Panc1 (cell line): Measurements from ENCODE around the gene DNAAF8. TPM values are rescaled to one million over a fixed set of nuclear protein-coding genes. Genes with fewer than 3 reads are reported as not detected.
A peak's percentile ranks its signal among the peaks of the same experiment; 100 is the strongest.

ENCODE experiments used
- ATAC-seq: fragments of 200-7000 bp; cut with Tn5 transposase; 2 replicates; pipeline ENCODE4 v1.9.1; 2020; ENCODE audit warnings: mild to moderate bottlenecking, moderate library complexity
- BruUV-seq: library from RNA; stranded (reverse); fragments of 400-500 nt; replicated peaks from 2 replicates; lab custom pipeline; 2021; lab: Mats Ljungman, UMichigan
- CTCF ChIA-PET: fragments of 300-600 bp; sonication (Branson Sonifier 250); formaldehyde crosslinking; loops from one replicate; lab custom pipeline; 2022; ENCODE audit warnings: antibody characterized with exemption; lab: Charles Lee
- POLR2A ChIA-PET: fragments of 300-600 bp; sonication (Branson Sonifier 250); formaldehyde crosslinking; loops from one replicate; lab custom pipeline; 2022; ENCODE audit warnings: antibody characterized with exemption; lab: Charles Lee
- DNase-seq: peaks from one replicate; pipeline ENCODE4 v3.0.0-alpha.2; 2010; ENCODE audit warnings: low read depth, low spot score
- H3K27ac ChIP-seq: 2 replicates; pipeline ENCODE4 v1.5.1; 2011; ENCODE audit warnings: mild to moderate bottlenecking, low read length, inconsistent platforms
- H3K27me3 ChIP-seq: fragments of 200-500 bp; sonication (Bioruptor generic); 2 replicates; pipeline ENCODE4 v1.6.0; 2014; ENCODE audit warnings: low read length, inconsistent platforms; ENCODE audit not compliant: control insufficient read depth, insufficient read depth
- H3K36me3 ChIP-seq: fragments of 200-500 bp; sonication (Bioruptor generic); 2 replicates; pipeline ENCODE4 v1.5.1; 2014; ENCODE audit warnings: inconsistent platforms, mild to moderate bottlenecking, low read length, moderate library complexity; ENCODE audit not compliant: control insufficient read depth, insufficient read depth
- H3K4me1 ChIP-seq: 2 replicates; pipeline ENCODE4 v1.5.1; 2011; ENCODE audit warnings: inconsistent platforms, mild to moderate bottlenecking, low read length, moderate library complexity; ENCODE audit not compliant: control insufficient read depth, insufficient read depth
- H3K4me3 ChIP-seq, 2 experiments: 2 replicates each; pipeline ENCODE4 v1.5.1; 2011 to 2012; ENCODE audit warnings: low read depth in 2 of 2, low read length in 2 of 2, mild to moderate bottlenecking in 2 of 2, inconsistent platforms in 1 of 2, moderate library complexity in 1 of 2
- H3K9me3 ChIP-seq: fragments of 200-500 bp; sonication (Bioruptor generic); 2 replicates; pipeline ENCODE4 v1.5.1; 2014; ENCODE audit warnings: low read depth, mild to moderate bottlenecking, inconsistent platforms, low read length, moderate library complexity; ENCODE audit not compliant: control insufficient read depth, insufficient read depth
- POLR2AphosphoS5 ChIP-seq: IDR thresholded peaks from 2 replicates; pipeline ENCODE4 v1.6.1; 2012; ENCODE audit warnings: mild to moderate bottlenecking, low read depth, low read length, moderate library complexity
- SIN3A ChIP-seq: IDR thresholded peaks from 2 replicates; pipeline ENCODE4 v1.6.1; 2012; ENCODE audit warnings: low read depth, mild to moderate bottlenecking, low read length, moderate library complexity, borderline replicate concordance; ENCODE audit not compliant: insufficient read depth
- TCF7L2 ChIP-seq: IDR thresholded peaks from 2 replicates; pipeline ENCODE4 v1.6.1; 2011; ENCODE audit warnings: mild to moderate bottlenecking, low read depth, low read length, inconsistent platforms
- in situ Hi-C: cut with HindIII; loops from 2 replicates; pipeline ENCODE4 v1.10.0; 2016; ENCODE audit warnings: low sequenced_read_pairs, low pct_unique_long_range_greater_than_20kb
- intact Hi-C: fragments of 100-400 bp; cut with micrococcal nuclease; formaldehyde crosslinking; loops from one replicate; pipeline ENCODE4 v1.10.0; 2022; ENCODE audit not compliant: unreplicated experiment
- total RNA-seq: library from RNA; stranded (reverse); gene quantifications from one replicate; pipeline ENCODE4 v1.2.1, GENCODE V29; 2021; ENCODE audit not compliant: unreplicated experiment
- TF ChIP-seq, protein P1 (sequence below): fragments of 450-650 bp; IDR thresholded peaks from 2 replicates; pipeline ENCODE4 v1.5.1; 2017; ENCODE audit warnings: mild to moderate bottlenecking
- TF ChIP-seq, protein P2 (sequence below), 2 experiments: IDR thresholded peaks; 2 replicates each; pipeline ENCODE4 v1.6.1; 2011 to 2012; ENCODE audit warnings: low read depth in 2 of 2, control low read depth in 1 of 2, low read length in 1 of 2, mild to moderate bottlenecking in 1 of 2, moderate library complexity in 1 of 2; ENCODE audit not compliant: insufficient read depth in 1 of 2

The DNAAF8 gene
- total RNA-seq, 1 experiment from 2014 or later = 2.3 TPM

DNA sequence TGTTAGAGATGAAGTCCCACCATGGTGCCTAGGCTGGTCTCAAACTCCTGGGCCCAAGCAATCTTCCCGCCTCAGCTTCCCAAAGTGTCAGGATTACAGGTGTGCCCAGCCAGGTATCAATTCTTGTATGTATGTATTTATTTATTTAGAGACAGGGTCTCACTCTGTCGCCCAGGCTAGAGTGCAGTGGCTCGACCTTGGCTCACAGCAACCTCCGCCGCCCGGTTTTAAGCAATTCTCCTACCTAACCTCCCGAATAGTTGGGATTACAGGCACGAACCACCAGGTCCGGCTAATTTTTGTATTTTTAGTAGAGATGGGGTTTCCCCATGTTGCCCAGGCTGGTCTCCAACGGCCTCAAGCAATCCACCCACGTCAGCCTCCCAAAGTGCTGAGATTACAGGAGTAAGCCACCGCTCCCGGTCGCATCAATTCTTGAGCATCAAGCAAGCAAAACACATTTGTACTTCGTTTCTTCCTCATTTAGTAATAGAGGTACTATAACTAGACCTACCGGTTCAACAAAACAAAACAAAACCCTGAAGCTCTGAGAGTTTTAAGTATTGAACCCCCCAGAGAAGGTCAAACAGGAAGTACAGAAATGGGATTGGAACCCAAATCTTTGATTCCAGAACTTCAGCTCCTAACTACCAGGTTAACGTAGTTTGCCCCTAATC is 33.7 kb downstream of the DNAAF8 start:
- Histone ChIP-seq H3K27ac (peak overlapping the region; percentile 97), H3K4me1 (peaks cover 18% of the 10 kb centered on the region), H3K36me3 (no peaks in the 10 kb centered on the region), H3K27me3 (no peaks in the 10 kb centered on the region), H3K9me3 (no peaks in the 10 kb centered on the region), H3K4me3 (peak overlapping the region; percentile 70 to 94)
- ChIA-PET POLR2A (no interaction called here), CTCF (interaction anchor here (0.6 kb wide), 1 partner anchor 108 kb away, joined by 3 read pairs; no protein-coding TSS in a partner anchor)
- no peak for DNase-seq
- no peak for TF ChIP-seq TCF7L2
- no peak for TF ChIP-seq SIN3A
- TF ChIP-seq, protein P1, sequence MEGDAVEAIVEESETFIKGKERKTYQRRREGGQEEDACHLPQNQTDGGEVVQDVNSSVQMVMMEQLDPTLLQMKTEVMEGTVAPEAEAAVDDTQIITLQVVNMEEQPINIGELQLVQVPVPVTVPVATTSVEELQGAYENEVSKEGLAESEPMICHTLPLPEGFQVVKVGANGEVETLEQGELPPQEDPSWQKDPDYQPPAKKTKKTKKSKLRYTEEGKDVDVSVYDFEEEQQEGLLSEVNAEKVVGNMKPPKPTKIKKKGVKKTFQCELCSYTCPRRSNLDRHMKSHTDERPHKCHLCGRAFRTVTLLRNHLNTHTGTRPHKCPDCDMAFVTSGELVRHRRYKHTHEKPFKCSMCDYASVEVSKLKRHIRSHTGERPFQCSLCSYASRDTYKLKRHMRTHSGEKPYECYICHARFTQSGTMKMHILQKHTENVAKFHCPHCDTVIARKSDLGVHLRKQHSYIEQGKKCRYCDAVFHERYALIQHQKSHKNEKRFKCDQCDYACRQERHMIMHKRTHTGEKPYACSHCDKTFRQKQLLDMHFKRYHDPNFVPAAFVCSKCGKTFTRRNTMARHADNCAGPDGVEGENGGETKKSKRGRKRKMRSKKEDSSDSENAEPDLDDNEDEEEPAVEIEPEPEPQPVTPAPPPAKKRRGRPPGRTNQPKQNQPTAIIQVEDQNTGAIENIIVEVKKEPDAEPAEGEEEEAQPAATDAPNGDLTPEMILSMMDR = no peak
- TF ChIP-seq, protein P2, sequence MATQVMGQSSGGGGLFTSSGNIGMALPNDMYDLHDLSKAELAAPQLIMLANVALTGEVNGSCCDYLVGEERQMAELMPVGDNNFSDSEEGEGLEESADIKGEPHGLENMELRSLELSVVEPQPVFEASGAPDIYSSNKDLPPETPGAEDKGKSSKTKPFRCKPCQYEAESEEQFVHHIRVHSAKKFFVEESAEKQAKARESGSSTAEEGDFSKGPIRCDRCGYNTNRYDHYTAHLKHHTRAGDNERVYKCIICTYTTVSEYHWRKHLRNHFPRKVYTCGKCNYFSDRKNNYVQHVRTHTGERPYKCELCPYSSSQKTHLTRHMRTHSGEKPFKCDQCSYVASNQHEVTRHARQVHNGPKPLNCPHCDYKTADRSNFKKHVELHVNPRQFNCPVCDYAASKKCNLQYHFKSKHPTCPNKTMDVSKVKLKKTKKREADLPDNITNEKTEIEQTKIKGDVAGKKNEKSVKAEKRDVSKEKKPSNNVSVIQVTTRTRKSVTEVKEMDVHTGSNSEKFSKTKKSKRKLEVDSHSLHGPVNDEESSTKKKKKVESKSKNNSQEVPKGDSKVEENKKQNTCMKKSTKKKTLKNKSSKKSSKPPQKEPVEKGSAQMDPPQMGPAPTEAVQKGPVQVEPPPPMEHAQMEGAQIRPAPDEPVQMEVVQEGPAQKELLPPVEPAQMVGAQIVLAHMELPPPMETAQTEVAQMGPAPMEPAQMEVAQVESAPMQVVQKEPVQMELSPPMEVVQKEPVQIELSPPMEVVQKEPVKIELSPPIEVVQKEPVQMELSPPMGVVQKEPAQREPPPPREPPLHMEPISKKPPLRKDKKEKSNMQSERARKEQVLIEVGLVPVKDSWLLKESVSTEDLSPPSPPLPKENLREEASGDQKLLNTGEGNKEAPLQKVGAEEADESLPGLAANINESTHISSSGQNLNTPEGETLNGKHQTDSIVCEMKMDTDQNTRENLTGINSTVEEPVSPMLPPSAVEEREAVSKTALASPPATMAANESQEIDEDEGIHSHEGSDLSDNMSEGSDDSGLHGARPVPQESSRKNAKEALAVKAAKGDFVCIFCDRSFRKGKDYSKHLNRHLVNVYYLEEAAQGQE (IDR thresholded peaks at IDR 0.05; ENCODE audit: insufficient read depth in 1 of 2, low read depth in 2 of 2, low read length in 1 of 2) = no peak
- TF ChIP-seq POLR2AphosphoS5 = no peak
- intact Hi-C loops = no loop called here
- ATAC-seq = no peak
- in situ Hi-C loops = no loop called here
- no TSS peak for BruUV-seq

DNA sequence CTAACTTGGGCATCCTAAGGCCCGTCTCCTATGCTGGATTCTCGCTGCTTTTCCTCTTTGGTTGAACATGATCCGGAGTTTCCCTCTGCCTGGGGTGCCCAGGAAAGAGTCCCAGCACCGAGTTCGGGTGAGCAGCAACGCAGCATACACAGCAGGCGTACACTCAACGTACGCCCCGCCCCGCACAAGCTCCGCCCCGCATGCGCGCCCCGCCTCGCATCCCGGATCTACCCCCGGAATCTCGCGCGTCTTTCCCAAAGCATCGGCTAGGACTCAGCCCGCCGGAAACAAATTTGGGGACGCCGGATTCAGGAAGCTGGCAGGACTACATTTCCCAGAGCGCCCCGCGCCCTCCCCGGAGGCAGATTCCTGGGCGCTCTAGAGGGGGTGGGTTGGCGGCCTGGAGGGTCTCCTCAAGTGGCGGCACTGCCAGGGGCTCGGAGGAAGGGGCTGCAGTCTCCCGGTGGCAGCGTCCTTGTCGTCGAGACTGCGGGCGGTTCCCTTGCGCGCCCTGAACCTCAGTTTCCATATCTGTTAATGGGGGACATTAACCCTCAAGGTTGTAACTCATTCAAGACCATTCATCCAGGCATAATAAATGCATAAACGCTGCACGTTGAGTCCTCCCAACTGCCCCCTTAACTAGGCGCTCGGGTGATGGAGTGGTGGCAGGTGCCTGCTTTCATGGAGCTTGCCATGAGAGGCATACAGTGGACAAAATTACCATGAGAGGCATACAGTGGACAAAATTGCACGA is 34.4 kb downstream of the DNAAF8 start:
- peak; percentile 92 for DNase-seq
- in situ Hi-C loops (no loop called here), intact Hi-C loops (no loop called here)
- BruUV-seq = no TSS peak
- H3K9me3 ChIP-seq = no peaks in the 10 kb centered on the region
- H3K4me3 ChIP-seq = peak overlapping the region; percentile 70 to 94
- POLR2A ChIA-PET = interaction anchor here (1.0 kb wide), 1 partner anchor 90 kb away, joined by 4 read pairs; no protein-coding TSS in a partner anchor
- CTCF ChIA-PET = interaction anchor here (0.6 kb wide), 1 partner anchor 107 kb away, joined by 3 read pairs; no protein-coding TSS in a partner anchor
- H3K27me3 ChIP-seq = no peaks in the 10 kb centered on the region
- peaks cover 18% of the 10 kb centered on the region for H3K4me1 ChIP-seq
- TF ChIP-seq, protein P1 = no peak
- TF ChIP-seq SIN3A (no peak), POLR2AphosphoS5 (peak; percentile 94)
- peak; percentile 91 for ATAC-seq
- no peaks in the 10 kb centered on the region for H3K36me3 ChIP-seq
- peak overlapping the region; percentile 97 for H3K27ac ChIP-seq
